ENCODE measurements around the gene CLASP1. TPM values are rescaled to one million over a fixed set of nuclear protein-coding genes. Genes with fewer than 3 reads are reported as not detected.
"Not testable (repeated sequence)": the region's sequence is repeated elsewhere in the genome, so short reads cannot be mapped to it uniquely, and the experiment has no call there.

Gene CLASP1
- total RNA-seq, 1 experiment from 2014 or later: 45.9 TPM

- Histone ChIP-seq H3T11ph (ENCODE audit: low read length) (no peak overlapping the region), H4K91ac (ENCODE audit: insufficient read length, low read depth, low read length) (no peak overlapping the region), H3K23ac (ENCODE audit: insufficient read length, low read depth, low read length) (no peak overlapping the region), H3K79me1 (ENCODE audit: insufficient read depth, low read depth, low read length, poor library complexity, severe bottlenecking) (peaks cover 8% of the 10 kb centered on the region), H3K79me2 (ENCODE audit: insufficient read depth, low read length) (peaks cover 7% of the 10 kb centered on the region; the same call in 1 of the 2 replicates), H2AFZ (ENCODE audit: low read length) (no peak overlapping the region), H4K8ac (replicated peaks; ENCODE audit: insufficient read length, low read depth, low read length) (no peak overlapping the region), H3K4me2 (ENCODE audit: insufficient read depth, insufficient read length, low read length) (no peak overlapping the region), H4K5ac (ENCODE audit: insufficient read length, low read depth, low read length) (no peak overlapping the region), H2BK20ac (ENCODE audit: low read depth, low read length, poor library complexity, severe bottlenecking) (no peak overlapping the region), H3K18ac (ENCODE audit: insufficient read length, low read depth, low read length) (no peak overlapping the region), H3K4ac (ENCODE audit: low read depth, low read length) (no peak overlapping the region), H3K27ac (ENCODE audit: insufficient read length, low read depth, low read length) (no peak overlapping the region), H3K9me3 (ENCODE audit: control insufficient read depth, low read depth, low read length) (no peaks in the 10 kb centered on the region), H2AK5ac (ENCODE audit: insufficient read length, low read length) (no peak overlapping the region), H3K56ac (ENCODE audit: insufficient read length, low read depth, low read length) (no peak overlapping the region), H3K23me2 (ENCODE audit: insufficient read length, low read depth, low read length, poor library complexity, severe bottlenecking) (no peaks in the 10 kb centered on the region), H2BK5ac (ENCODE audit: insufficient read length, low read length) (no peak overlapping the region), H3K14ac (ENCODE audit: insufficient read depth, low read length) (no peak overlapping the region), H3K9ac (ENCODE audit: extremely low read depth, insufficient read length, low read length) (no peak overlapping the region), H2BK12ac (ENCODE audit: insufficient read length, low read depth, low read length) (no peak overlapping the region), H3K27me3 (ENCODE audit: insufficient read depth, low read length) (no peaks in the 10 kb centered on the region), H2BK15ac (ENCODE audit: low read depth, low read length) (no peak overlapping the region), H3K4me1 (ENCODE audit: insufficient read depth, low read length) (no peaks in the 10 kb centered on the region), H2BK120ac (ENCODE audit: low read depth, low read length, poor library complexity, severe bottlenecking) (no peak overlapping the region), H4K20me1 (ENCODE audit: control insufficient read depth, insufficient read depth, insufficient read length) (no peaks in the 10 kb centered on the region)
- no peak overlapping the region for H3K27ac Mint-ChIP-seq
- no peaks in the 10 kb centered on the region for H3K9me3 Mint-ChIP-seq
- H3K4me1 Mint-ChIP-seq: peaks cover 0 to 6% of the 10 kb centered on the region in 2 experiments; a peak in 2 of 4 replicates
- DNase-seq: no peak
- no peak overlapping the region for H3K4me3 Mint-ChIP-seq
- no peak for TF ChIP-seq CTCF (conservative IDR thresholded peaks at IDR 0.05)
- H3K36me3 Mint-ChIP-seq (ENCODE audit: insufficient read depth in 1 of 3, low read depth in 3 of 3): peaks cover 0 to 6% (median 0%) of the 10 kb centered on the region in 3 experiments; a peak in 4 of 7 replicates
- no peaks in the 10 kb centered on the region for H3K27me3 Mint-ChIP-seq (ENCODE audit: low read depth)
- no CpG with 5 or more reads among the region's 1 CpG for WGBS (ENCODE audit: extremely low coverage, insufficient read length, low lambda C conversion rate)
These were observed 37.2 kb downstream of the CLASP1 start for GRCh38 chr2:121611730-121612705.

DNA sequence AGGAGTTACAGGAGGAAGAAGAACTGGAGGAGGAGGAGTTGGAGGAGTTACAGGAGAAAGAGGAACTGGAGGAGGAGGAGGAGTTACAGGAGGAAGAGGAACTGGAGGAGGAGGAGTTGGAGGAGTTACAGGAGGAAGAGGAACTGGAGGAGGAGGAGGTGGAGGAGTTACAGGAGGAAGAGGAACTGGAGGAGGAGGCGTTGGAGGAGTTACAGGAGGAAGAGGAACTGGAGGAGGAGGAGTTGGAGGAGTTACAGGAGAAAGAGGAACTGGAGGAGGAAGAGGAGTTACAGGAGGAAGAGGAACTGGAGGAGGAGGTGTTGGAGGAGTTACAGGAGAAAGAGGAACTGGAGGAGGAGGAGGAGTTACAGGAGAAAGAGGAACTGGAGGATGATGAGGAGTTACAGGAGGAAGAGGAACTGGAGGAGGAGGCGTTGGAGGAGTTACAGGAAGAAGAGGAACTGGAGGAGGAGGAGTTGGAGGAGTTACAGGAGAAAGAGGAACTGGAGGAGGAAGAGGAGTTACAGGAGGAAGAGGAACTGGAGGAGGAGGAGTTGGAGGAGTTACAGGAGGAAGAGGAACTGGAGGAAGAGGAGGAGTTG lies 38.1 kb downstream of the CLASP1 start:
- not testable (repeated sequence) for H3K79me2 ChIP-seq (ENCODE audit: insufficient read depth, low read length); H3K27me3 Mint-ChIP-seq (ENCODE audit: low read depth); H3K23ac ChIP-seq (ENCODE audit: insufficient read length, low read depth, low read length)

More for the DNA sequence above, 38.1 kb downstream of the CLASP1 start:
- not testable (repeated sequence) for DNase-seq; H3K4me2 ChIP-seq (ENCODE audit: insufficient read depth, insufficient read length, low read length); H3K9me3 ChIP-seq (ENCODE audit: control insufficient read depth, low read depth, low read length); H4K20me1 ChIP-seq (ENCODE audit: control insufficient read depth, insufficient read depth, insufficient read length); H3T11ph ChIP-seq (ENCODE audit: low read length); H3K36me3 Mint-ChIP-seq (ENCODE audit: insufficient read depth in 1 of 3, low read depth in 3 of 3); H3K4me1 Mint-ChIP-seq; H3K9ac ChIP-seq (ENCODE audit: extremely low read depth, insufficient read length, low read length); H4K5ac ChIP-seq (ENCODE audit: insufficient read length, low read depth, low read length); H3K18ac ChIP-seq (ENCODE audit: insufficient read length, low read depth, low read length); H4K91ac ChIP-seq (ENCODE audit: insufficient read length, low read depth, low read length); H2AFZ ChIP-seq (ENCODE audit: low read length); H2BK12ac ChIP-seq (ENCODE audit: insufficient read length, low read depth, low read length); H2AK5ac ChIP-seq (ENCODE audit: insufficient read length, low read length); H3K9me3 Mint-ChIP-seq; H3K14ac ChIP-seq (ENCODE audit: insufficient read depth, low read length); H3K4me1 ChIP-seq (ENCODE audit: insufficient read depth, low read length); H3K4ac ChIP-seq (ENCODE audit: low read depth, low read length); H3K27ac ChIP-seq (ENCODE audit: insufficient read length, low read depth, low read length); H2BK15ac ChIP-seq (ENCODE audit: low read depth, low read length); H2BK5ac ChIP-seq (ENCODE audit: insufficient read length, low read length); H3K4me3 Mint-ChIP-seq; H2BK120ac ChIP-seq (ENCODE audit: low read depth, low read length, poor library complexity, severe bottlenecking); H3K27me3 ChIP-seq (ENCODE audit: insufficient read depth, low read length); H4K8ac ChIP-seq (replicated peaks; ENCODE audit: insufficient read length, low read depth, low read length); H3K27ac Mint-ChIP-seq; H3K79me1 ChIP-seq (ENCODE audit: insufficient read depth, low read depth, low read length, poor library complexity, severe bottlenecking); H2BK20ac ChIP-seq (ENCODE audit: low read depth, low read length, poor library complexity, severe bottlenecking); H3K23me2 ChIP-seq (ENCODE audit: insufficient read length, low read depth, low read length, poor library complexity, severe bottlenecking); H3K56ac ChIP-seq (ENCODE audit: insufficient read length, low read depth, low read length)
- no CpG with 5 or more reads among the region's 2 CpGs for WGBS (ENCODE audit: extremely low coverage, insufficient read length, low lambda C conversion rate)

Data from H9 (cell line).